Astrocyte (in vitro differentiated cells and primary cell): ENCODE results near the gene CHAD. TPM values are rescaled to one million over a fixed set of nuclear protein-coding genes. Genes with fewer than 3 reads are reported as not detected.
A peak's percentile ranks its signal among the peaks of the same experiment; 100 is the strongest.

Source experiments
- DNase-seq: peaks from one replicate; pipeline ENCODE4 v3.0.0-alpha.2; 2010; ENCODE audit warnings: low read depth
- FAIRE-seq: peaks from 2 replicates; lab custom pipeline; 2011; peaks lifted over from hg19 to GRCh38; lab: Jason Lieb, UNC
- H2AFZ ChIP-seq: 2 replicates; pipeline ENCODE4 v1.6.0; 2012; ENCODE audit warnings: low read depth, low read length, inconsistent platforms
- H3K27ac ChIP-seq: 2 replicates; pipeline ENCODE4 v1.5.1; 2011; ENCODE audit warnings: low read depth, low read length, inconsistent platforms
- H3K27me3 ChIP-seq: 2 replicates; pipeline ENCODE4 v1.6.0; 2011; ENCODE audit warnings: low read length, inconsistent platforms; ENCODE audit not compliant: insufficient read depth
- H3K36me3 ChIP-seq: 2 replicates; pipeline ENCODE4 v1.5.1; 2011; ENCODE audit warnings: low read length, inconsistent platforms; ENCODE audit not compliant: insufficient read depth
- H3K4me1 ChIP-seq: 2 replicates; pipeline ENCODE4 v1.5.1; 2011; ENCODE audit warnings: low read length, inconsistent platforms; ENCODE audit not compliant: insufficient read depth
- H3K4me2 ChIP-seq: 2 replicates; pipeline ENCODE4 v1.6.0; 2012; ENCODE audit warnings: low read length, inconsistent platforms
- H3K4me3 ChIP-seq: 2 replicates; pipeline ENCODE4 v1.5.1; 2011; ENCODE audit warnings: low read depth, mild to moderate bottlenecking, low read length, inconsistent platforms; ENCODE audit not compliant: insufficient read depth
- H3K79me2 ChIP-seq: 2 replicates; pipeline ENCODE4 v1.6.0; 2012; ENCODE audit warnings: mild to moderate bottlenecking, low read length, inconsistent platforms; ENCODE audit not compliant: insufficient read depth
- H3K9ac ChIP-seq: 2 replicates; pipeline ENCODE4 v1.6.0; 2012; ENCODE audit warnings: mild to moderate bottlenecking, low read length, inconsistent platforms
- H3K9me3 ChIP-seq: 2 replicates; pipeline ENCODE4 v1.5.1; 2012; ENCODE audit warnings: low read depth, mild to moderate bottlenecking, low read length, inconsistent platforms; ENCODE audit not compliant: insufficient read depth
- H4K20me1 ChIP-seq: 2 replicates; pipeline ENCODE4 v1.6.0; 2012; ENCODE audit warnings: low read length, inconsistent platforms; ENCODE audit not compliant: insufficient read depth
- H3K27ac Mint-ChIP-seq: one replicate; pipeline ENCODE4 v1.8.0; 2021; ENCODE audit warnings: mild to moderate bottlenecking, mixed read lengths; ENCODE audit not compliant: unreplicated experiment
- H3K27me3 Mint-ChIP-seq: one replicate; pipeline ENCODE4 v1.8.0; 2021; ENCODE audit warnings: low read depth, mixed read lengths; ENCODE audit not compliant: unreplicated experiment
- H3K36me3 Mint-ChIP-seq: one replicate; pipeline ENCODE4 v1.8.0; 2021; ENCODE audit warnings: low read depth, mixed read lengths; ENCODE audit not compliant: unreplicated experiment
- H3K4me1 Mint-ChIP-seq: one replicate; pipeline ENCODE4 v1.8.0; 2021; ENCODE audit warnings: low read depth, mixed read lengths; ENCODE audit not compliant: unreplicated experiment
- H3K4me3 Mint-ChIP-seq: one replicate; pipeline ENCODE4 v1.8.0; 2021; ENCODE audit warnings: mild to moderate bottlenecking, moderate library complexity, mixed read lengths; ENCODE audit not compliant: unreplicated experiment
- H3K9me3 Mint-ChIP-seq: one replicate; pipeline ENCODE4 v1.8.0; 2021; ENCODE audit warnings: mild to moderate bottlenecking, mixed read lengths; ENCODE audit not compliant: unreplicated experiment
- EZH2 ChIP-seq: IDR thresholded peaks from 2 replicates; pipeline ENCODE4 v1.6.1; 2012; ENCODE audit warnings: mild to moderate bottlenecking, low read length, inconsistent platforms; ENCODE audit not compliant: insufficient read depth
- total RNA-seq: library from RNA; stranded (reverse); gene quantifications from 2 replicates; pipeline ENCODE4 v1.2.1, GENCODE V29; 2021
- TF ChIP-seq, protein P1 (sequence below): IDR thresholded peaks from 2 replicates; pipeline ENCODE4 v1.5.1; 2011; ENCODE audit warnings: low read depth, mild to moderate bottlenecking, inconsistent platforms, low read length, moderate library complexity; ENCODE audit not compliant: insufficient read depth

The CHAD gene
- total RNA-seq, 1 donor from 2014 or later: not detected

DNA sequence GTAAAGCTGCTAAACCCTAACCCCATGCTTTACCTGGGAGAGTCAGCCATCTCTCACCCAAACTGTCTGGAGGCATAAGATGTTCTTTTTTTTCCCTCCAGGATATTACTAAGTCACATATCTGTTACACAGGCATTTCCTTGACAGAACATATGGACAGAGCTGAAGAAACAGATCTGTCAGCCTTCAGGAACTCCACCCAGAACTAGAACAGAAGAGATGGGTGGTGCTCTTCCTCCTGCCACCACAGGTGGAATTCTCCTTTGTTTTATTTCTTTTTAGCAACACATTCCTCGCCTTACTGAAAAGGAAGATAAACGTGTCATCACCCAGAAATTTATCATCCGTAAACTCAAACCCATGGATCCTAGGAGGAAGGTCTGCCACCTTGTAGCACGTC is 48.3 kb upstream of the CHAD start:
- TF ChIP-seq, protein P1, sequence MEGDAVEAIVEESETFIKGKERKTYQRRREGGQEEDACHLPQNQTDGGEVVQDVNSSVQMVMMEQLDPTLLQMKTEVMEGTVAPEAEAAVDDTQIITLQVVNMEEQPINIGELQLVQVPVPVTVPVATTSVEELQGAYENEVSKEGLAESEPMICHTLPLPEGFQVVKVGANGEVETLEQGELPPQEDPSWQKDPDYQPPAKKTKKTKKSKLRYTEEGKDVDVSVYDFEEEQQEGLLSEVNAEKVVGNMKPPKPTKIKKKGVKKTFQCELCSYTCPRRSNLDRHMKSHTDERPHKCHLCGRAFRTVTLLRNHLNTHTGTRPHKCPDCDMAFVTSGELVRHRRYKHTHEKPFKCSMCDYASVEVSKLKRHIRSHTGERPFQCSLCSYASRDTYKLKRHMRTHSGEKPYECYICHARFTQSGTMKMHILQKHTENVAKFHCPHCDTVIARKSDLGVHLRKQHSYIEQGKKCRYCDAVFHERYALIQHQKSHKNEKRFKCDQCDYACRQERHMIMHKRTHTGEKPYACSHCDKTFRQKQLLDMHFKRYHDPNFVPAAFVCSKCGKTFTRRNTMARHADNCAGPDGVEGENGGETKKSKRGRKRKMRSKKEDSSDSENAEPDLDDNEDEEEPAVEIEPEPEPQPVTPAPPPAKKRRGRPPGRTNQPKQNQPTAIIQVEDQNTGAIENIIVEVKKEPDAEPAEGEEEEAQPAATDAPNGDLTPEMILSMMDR: no peak
- TF ChIP-seq EZH2: no peak
- no peak overlapping the region for H3K27ac Mint-ChIP-seq
- no peak overlapping the region for H2AFZ ChIP-seq

DNA sequence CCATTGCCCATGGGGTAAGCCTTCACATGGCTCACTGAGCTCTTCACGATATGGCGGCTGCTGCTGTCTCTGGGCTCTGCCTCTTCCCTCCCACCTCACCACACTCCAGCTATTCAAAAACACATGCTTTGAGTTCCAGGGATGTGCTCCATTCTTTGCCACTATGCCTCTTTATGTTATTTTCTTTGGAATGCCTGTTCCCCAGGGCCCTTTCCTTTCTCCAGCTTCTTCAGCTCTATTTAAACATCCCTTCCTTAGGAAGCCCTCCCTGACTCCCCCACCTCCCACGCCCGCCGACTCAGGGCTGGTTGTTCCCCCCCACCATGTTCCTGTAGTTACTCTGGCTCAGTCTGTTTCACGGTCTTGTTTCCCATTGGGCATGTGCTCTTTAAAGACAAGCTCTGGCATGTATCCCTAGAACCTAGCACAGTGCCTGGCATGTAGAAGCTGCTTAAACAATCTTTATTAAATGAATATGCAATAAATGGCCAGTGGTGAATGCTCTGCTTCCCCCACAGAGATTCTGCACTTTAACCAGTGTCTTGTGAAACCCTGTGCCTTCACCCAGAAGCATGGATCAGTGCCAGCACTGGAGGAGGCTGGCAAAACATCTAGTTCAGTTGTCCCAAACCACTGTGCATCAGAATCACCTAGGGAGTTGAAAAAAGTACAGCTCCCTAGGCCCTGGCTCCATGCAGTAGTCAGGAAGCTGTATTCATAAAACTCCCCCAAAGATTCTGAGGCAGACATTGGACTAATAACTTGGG is 46.4 kb upstream of the CHAD start:
- H3K36me3 Mint-ChIP-seq: no peaks in the 10 kb centered on the region
- FAIRE-seq: no peak
- H3K27ac ChIP-seq: no peak overlapping the region
- no peaks in the 10 kb centered on the region for H3K4me1 ChIP-seq
- peaks cover 6% of the 10 kb centered on the region for H3K27me3 Mint-ChIP-seq
- H3K9me3 Mint-ChIP-seq: no peaks in the 10 kb centered on the region
- H3K27ac Mint-ChIP-seq: peak overlapping the region; percentile 36
- TF ChIP-seq, protein P1: no peak
- no peak for TF ChIP-seq EZH2
- no peaks in the 10 kb centered on the region for H3K9me3 ChIP-seq
- no peaks in the 10 kb centered on the region for H3K79me2 ChIP-seq
- peak overlapping the region; percentile 24 for H2AFZ ChIP-seq
- no peaks in the 10 kb centered on the region for H4K20me1 ChIP-seq
- H3K36me3 ChIP-seq: no peaks in the 10 kb centered on the region
- no peak overlapping the region for H3K4me3 Mint-ChIP-seq
- peak; percentile 12 for DNase-seq
- H3K27me3 ChIP-seq: no peaks in the 10 kb centered on the region
- no peak overlapping the region for H3K9ac ChIP-seq
- no peak overlapping the region for H3K4me2 ChIP-seq
- H3K4me3 ChIP-seq: no peak overlapping the region
- H3K4me1 Mint-ChIP-seq: peaks cover 19% of the 10 kb centered on the region

More for the DNA sequence above, 48.3 kb upstream of the CHAD start:
- Histone ChIP-seq H3K27ac (no peak overlapping the region), H4K20me1 (no peaks in the 10 kb centered on the region), H3K36me3 (no peaks in the 10 kb centered on the region), H3K27me3 (no peaks in the 10 kb centered on the region), H3K79me2 (no peaks in the 10 kb centered on the region), H3K9me3 (no peaks in the 10 kb centered on the region), H3K4me2 (no peak overlapping the region), H3K4me3 (no peak overlapping the region), H3K9ac (no peak overlapping the region), H3K4me1 (no peaks in the 10 kb centered on the region)
- no peak for DNase-seq
- Mint-ChIP-seq H3K9me3 (no peaks in the 10 kb centered on the region), H3K27me3 (peaks cover 12% of the 10 kb centered on the region), H3K4me3 (no peak overlapping the region), H3K36me3 (no peaks in the 10 kb centered on the region), H3K4me1 (peaks cover 12% of the 10 kb centered on the region)
- FAIRE-seq: no peak

DNA sequence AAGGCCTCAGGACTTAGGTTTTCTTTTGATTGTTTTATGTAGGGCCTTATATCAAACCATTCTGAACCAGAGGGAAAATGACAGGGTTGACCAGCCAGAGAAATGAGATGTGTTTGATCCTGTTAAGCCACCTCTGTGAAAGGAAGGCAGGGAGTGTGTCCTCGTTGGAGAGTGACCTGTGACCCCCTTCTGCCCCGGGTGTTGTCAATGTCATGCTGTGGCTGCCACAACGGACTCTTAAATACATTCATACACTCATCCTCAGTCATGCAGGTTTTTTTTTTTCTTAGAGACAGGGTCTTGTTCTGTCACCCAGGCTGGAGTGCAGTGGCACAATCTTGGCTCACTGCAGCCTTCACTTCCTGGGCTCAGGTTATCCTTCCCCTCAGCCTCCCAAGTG is 45.7 kb upstream of the CHAD start:
- Histone ChIP-seq H3K4me2 (no peak overlapping the region), H3K36me3 (no peaks in the 10 kb centered on the region), H3K79me2 (no peaks in the 10 kb centered on the region), H3K9me3 (no peaks in the 10 kb centered on the region), H3K4me1 (no peaks in the 10 kb centered on the region), H3K27ac (no peak overlapping the region), H4K20me1 (no peaks in the 10 kb centered on the region), H2AFZ (no peak overlapping the region), H3K9ac (no peak overlapping the region), H3K4me3 (no peak overlapping the region), H3K27me3 (no peaks in the 10 kb centered on the region)
- Mint-ChIP-seq H3K36me3 (no peaks in the 10 kb centered on the region), H3K9me3 (no peaks in the 10 kb centered on the region), H3K27me3 (peaks cover 6% of the 10 kb centered on the region), H3K27ac (no peak overlapping the region), H3K4me1 (peaks cover 19% of the 10 kb centered on the region), H3K4me3 (no peak overlapping the region)
- TF ChIP-seq, protein P1: no peak
- no peak for TF ChIP-seq EZH2
- FAIRE-seq: no peak
- no peak for DNase-seq
